ENCODE results near the gene TTLL10.

TTLL10 gene

GRCh38 chr1:1157914-1158710 is 15.6 kb upstream of the TTLL10 start:
- H3K4me3 ChIP-seq (ENCODE audit: control insufficient read depth, low read depth, low read length), result peak overlapping the region; percentile 51
- DNase-seq (ENCODE audit: low read depth), result peak; percentile 1
- TF ChIP-seq CTCF (conservative IDR thresholded peaks at IDR 0.05; ENCODE audit: control insufficient read depth, insufficient read depth, low read depth, low read length), result no peak

GRCh38 chr1:1160281-1160930 is 13.3 kb upstream of the TTLL10 start:
- no peak for TF ChIP-seq CTCF (conservative IDR thresholded peaks at IDR 0.05; ENCODE audit: control insufficient read depth, insufficient read depth, low read depth, low read length)

GRCh38 chr1:1161078-1161682 is 12.5 kb upstream of the TTLL10 start:
- no peak for TF ChIP-seq CTCF (conservative IDR thresholded peaks at IDR 0.05; ENCODE audit: control insufficient read depth, insufficient read depth, low read depth, low read length)
- no peak for DNase-seq (ENCODE audit: low read depth)
- no peak overlapping the region for H3K4me3 ChIP-seq (ENCODE audit: control insufficient read depth, low read depth, low read length)

More at GRCh38 chr1:1160281-1160930, 13.3 kb upstream of the TTLL10 start:
- H3K4me3 ChIP-seq (ENCODE audit: control insufficient read depth, low read depth, low read length), result no peak overlapping the region
- DNase-seq (ENCODE audit: low read depth), result no peak

- no peak overlapping the region for H3K4me3 ChIP-seq (ENCODE audit: control insufficient read depth, low read depth, low read length)
- no peak for TF ChIP-seq CTCF (conservative IDR thresholded peaks at IDR 0.05; ENCODE audit: control insufficient read depth, insufficient read depth, low read depth, low read length)
- DNase-seq (ENCODE audit: low read depth), result no peak
Measured at GRCh38 chr1:1161683-1162079, 12.0 kb upstream of the TTLL10 start.

- TF ChIP-seq CTCF (conservative IDR thresholded peaks at IDR 0.05; ENCODE audit: control insufficient read depth, insufficient read depth, low read depth, low read length), result no peak
- DNase-seq (ENCODE audit: low read depth), result no peak
- H3K4me3 ChIP-seq (ENCODE audit: control insufficient read depth, low read depth, low read length), result no peak overlapping the region
Measured at GRCh38 chr1:1162597-1163537, 10.8 kb upstream of the TTLL10 start.

GRCh38 chr1:1163538-1164070 is 10.1 kb upstream of the TTLL10 start:
- no peak overlapping the region for H3K4me3 ChIP-seq (ENCODE audit: control insufficient read depth, low read depth, low read length)
- DNase-seq (ENCODE audit: low read depth), result no peak
- TF ChIP-seq CTCF (conservative IDR thresholded peaks at IDR 0.05; ENCODE audit: control insufficient read depth, insufficient read depth, low read depth, low read length), result no peak
